GM18868 (cell line): ENCODE measurements around the gene ACOX3.
"Not testable (repeated sequence)": the region's sequence is repeated elsewhere in the genome, so short reads cannot be mapped to it uniquely, and the experiment has no call there.

Source experiments
- ATAC-seq: cut with Tn5 transposase; IDR thresholded peaks from one replicate; pipeline ENCODE4 v1.9.1; 2021; ENCODE audit warnings: mild to moderate bottlenecking, moderate library complexity; ENCODE audit not compliant: unreplicated experiment

ACOX3 gene

GRCh38 chr4:8440492-8441311 lies at the start of gene ACOX3, which contains the start of gene TRMT44:
Gene ACOX3 (minus strand): TSS chr4:8440723. CDS start chr4:8416521, 24,202 bp downstream.
Gene TRMT44 (plus strand): TSS chr4:8440777. CDS start chr4:8440823, 46 bp downstream.
- peak; percentile 83 for ATAC-seq

- ATAC-seq: no peak
These were observed 48.4 kb upstream of the ACOX3 start for GRCh38 chr4:8488791-8489369.

DNA sequence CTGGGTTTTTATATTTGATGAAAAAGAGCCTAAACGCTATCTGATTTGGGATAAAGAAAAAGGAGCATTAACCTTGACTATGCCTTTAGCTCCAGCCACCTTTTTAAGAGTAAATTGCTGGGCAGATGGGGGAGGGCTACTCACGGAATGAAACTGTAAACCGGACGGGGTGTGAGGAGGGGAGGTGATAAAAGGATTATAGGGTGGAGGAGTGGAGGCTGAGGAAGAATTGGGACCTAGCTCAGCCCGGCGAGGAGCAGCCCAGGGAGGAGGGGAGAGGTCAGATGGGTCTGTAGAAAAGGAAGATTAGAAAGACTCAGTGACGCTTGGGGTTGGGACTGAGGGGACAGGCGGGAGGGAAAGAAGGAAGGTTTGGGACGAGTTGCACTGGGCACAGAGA lies 46.1 kb upstream of the ACOX3 start:
- not testable (repeated sequence) for ATAC-seq

- no peak for ATAC-seq
These were observed 39.7 kb upstream of the ACOX3 start for GRCh38 chr4:8480221-8480620.

- no peak for ATAC-seq
These were observed 38.5 kb upstream of the ACOX3 start for GRCh38 chr4:8478801-8479744.

- no peak for ATAC-seq
These were observed 37.8 kb upstream of the ACOX3 start for GRCh38 chr4:8478371-8478770.

GRCh38 chr4:8477676-8478075 lies 37.2 kb upstream of the ACOX3 start:
- ATAC-seq: no peak

DNA sequence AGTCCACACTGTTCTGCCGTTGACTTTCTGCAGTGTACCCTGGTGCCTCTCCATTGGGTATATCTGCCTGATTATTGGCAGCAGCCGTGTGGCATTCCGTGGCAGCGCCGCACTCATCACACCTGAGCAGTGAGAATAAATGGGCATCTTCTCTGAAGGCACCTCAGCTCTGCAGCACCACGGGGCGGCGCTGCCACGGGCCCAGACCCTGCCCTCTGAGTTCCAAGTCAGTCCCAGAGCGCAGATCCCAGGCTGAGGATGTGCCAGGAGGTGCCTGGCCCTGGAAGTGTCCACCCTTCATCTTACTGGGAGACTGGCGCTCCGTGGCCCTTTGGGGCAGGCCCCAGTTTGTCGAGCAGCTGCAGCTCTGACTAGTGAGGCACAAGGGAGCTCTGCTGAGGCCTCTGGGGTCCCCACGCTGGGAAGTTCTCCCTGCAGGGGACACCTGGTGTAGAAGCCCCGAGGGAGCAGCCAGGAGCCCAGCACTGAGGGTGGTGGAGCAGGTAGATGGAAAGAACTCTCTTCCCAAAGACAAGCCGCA lies 36.6 kb upstream of the ACOX3 start:
- ATAC-seq: no peak

DNA sequence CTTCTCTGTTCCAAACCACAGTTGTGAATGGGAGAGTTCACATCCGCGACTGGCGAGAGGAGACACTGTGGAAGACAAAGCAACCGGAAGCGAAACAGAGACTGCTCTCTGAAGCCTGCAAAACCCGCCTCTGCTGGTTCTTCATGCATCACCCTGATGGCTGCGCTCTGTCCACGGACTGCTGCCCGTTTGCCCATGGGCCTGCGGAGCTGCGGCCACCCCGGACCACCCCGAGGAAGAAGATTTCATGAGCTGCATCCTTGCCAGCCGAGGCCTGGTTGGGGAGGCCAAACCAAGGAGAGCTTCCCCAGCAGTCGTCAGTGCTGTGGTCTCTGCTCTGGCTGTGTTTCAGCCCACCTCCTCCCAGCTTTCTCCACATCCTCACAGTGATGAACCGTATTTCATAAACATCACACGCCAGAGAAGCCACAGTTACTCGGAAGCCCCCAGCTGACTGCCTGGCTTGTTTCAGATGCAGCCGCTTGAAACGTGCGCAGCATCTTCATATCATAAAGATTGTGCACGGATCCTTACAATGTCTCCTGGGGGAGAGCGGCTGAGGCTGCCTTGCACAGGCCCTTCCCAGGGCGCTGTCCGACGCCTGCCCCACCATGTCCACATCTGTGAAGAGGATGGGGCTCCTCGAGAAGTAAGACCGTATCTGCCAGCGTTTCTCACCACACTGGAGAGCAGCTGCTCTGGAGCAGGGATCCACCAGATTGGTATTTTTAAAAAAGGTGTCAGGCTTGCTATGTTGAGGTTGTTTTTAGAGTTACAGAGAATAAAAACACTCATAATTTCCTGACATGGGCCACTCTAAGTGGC lies 35.4 kb upstream of the ACOX3 start:
- ATAC-seq: no peak

DNA sequence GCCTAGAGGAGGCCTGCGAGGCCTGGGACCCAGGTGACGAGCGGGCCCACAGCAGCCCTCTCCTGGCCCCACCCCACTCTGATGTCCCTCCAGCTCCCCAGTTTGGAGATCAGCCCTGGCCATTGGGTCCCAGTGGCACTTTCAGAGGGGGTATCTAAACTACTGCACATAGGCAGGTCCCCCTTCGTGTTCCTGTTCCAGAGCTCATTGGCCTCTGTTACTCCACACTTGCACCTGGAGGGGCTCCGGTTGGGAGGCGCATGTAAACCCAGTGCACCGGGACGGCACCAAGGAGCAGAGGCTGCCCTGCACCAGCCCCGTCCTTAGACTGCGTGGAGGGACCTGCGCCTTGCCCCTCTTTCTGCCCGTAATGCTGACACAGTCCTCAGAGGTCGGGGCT lies 34.3 kb upstream of the ACOX3 start:
- ATAC-seq: no peak

- no peak for ATAC-seq
These were observed 33.5 kb upstream of the ACOX3 start for GRCh38 chr4:8473920-8474590.

- no peak for ATAC-seq
These were observed 32.8 kb upstream of the ACOX3 start for GRCh38 chr4:8473198-8473919.

DNA sequence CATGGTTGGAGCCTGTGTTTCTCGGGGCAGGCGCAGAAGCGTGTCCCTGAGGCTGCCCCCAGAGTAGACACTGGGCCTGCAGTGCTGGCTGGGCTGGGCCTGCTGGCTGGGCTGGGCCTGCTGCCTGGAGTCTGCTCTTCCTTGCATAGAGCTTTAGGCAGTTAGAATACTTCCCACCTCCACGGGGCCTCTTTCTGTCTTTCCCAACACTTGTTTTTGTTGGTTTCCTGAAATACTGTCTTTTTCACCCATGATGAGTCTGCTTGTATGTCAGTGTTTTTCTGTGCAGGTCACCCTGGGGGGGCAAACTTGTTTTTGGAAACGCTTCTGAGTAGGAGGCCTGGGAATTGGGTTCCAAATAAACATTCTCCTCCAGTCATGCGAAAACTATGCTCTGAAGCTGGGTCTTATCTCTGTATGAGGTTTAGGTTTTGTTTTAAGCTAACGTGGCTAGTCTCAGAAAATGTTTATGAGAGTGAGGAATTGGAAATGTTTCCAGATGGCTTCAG lies 32.2 kb upstream of the ACOX3 start:
- ATAC-seq: no peak

DNA sequence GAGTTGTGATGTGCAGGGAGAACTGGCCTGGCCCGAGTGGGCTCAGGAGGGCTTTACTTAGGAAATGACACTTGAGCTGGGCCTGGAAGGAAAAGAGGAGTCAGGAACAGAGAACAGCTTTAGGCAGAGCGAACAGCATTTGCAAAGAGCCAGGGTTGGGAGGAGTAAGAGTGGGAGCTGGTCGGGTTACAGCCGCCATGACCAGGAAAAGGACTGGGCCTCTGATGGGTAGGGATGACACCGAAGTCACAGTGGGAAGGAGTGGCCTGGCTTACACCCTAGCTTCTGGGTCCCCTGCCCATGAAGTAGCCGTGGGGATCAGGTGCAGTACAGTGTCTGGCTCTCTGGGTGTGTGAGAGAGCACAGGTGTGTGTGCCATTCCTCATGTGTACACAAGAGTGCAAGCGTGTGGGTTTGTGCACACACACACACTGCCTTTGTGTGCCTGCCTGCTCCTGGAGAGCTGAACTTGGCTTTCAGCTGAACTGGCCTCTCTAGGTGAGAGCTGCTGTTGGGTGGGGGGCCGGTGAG lies 31.7 kb upstream of the ACOX3 start:
- ATAC-seq: no peak

GRCh38 chr4:8471211-8471875 lies 30.8 kb upstream of the ACOX3 start:
- no peak for ATAC-seq

- no peak for ATAC-seq
These were observed 30.0 kb upstream of the ACOX3 start for GRCh38 chr4:8470451-8471024.

DNA sequence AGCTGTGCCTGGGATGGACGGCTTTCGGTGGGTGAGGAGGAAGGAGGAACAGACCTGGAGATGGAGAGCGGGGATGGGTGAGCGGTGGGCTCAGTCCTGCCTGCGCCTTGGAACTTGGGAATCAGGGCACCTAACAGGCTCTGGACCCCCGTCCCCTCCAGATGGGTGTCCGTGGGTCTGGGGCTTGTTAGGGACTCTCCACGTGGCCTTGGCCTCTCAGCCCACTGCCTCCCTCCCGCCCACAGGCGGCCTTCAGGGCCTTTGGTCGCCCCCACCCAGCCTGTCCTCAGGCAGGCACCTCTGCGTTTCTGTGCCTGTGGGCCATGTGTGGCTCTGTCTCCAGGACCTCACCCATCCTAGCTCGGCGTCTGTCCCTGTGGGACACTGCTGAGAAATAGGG lies 29.0 kb upstream of the ACOX3 start:
- no peak for ATAC-seq
